A549 (cell line): ENCODE results near the gene GOLT1B. TPM values are rescaled to one million over a fixed set of nuclear protein-coding genes. Genes with fewer than 3 reads are reported as not detected.

Experiments used
- ATAC-seq, 2 experiments: fragments of 200-7000 bp in 1 of 2; fragments of >200 bp in 1 of 2; cut with Nextera tagmentation in 1 of 2; cut with Tn5 transposase in 1 of 2; 3 replicates each; pipeline versions ENCODE4 v1.8.0 to v1.9.1; 2018 to 2020; ENCODE audit warnings: mild to moderate bottlenecking in 1 of 2, moderate library complexity in 1 of 2
- CTCF ChIA-PET: fragments of 300-600 bp; sonication (Branson Sonifier 250); formaldehyde crosslinking; extraction: SDS; loops from one replicate; lab custom pipeline; 2021; ENCODE audit warnings: antibody characterized with exemption, inconsistent platforms; lab: Yijun Ruan, JAX
- POLR2A ChIA-PET: fragments of 350-600 bp; formaldehyde crosslinking; extraction: SDS; loops from one replicate; lab custom pipeline; 2021; ENCODE audit warnings: antibody characterized with exemption, inconsistent platforms; lab: Yijun Ruan, JAX
- DNase-seq, 2 experiments: peaks; one replicate each; pipeline versions ENCODE4 v3.0.0 to v3.0.0-alpha.2; 2011 to 2016; ENCODE audit warnings: low read depth in 1 of 2, low spot score in 1 of 2
- FAIRE-seq: peaks from 2 replicates; lab custom pipeline; 2011; peaks lifted over from hg19 to GRCh38; lab: Jason Lieb, UNC
- H3K27ac ChIP-seq, 2 experiments: fragments of >200 bp; sonication (Bioruptor Twin); formaldehyde crosslinking; 3 replicates each; pipeline ENCODE4 v1.5.1; 2016 to 2017
- H3K4me1 ChIP-seq: fragments of >200 bp; sonication (Bioruptor Twin); formaldehyde crosslinking; 3 replicates; pipeline ENCODE4 v1.6.1; 2016
- H3K4me2 ChIP-seq: fragments of >200 bp; sonication (Bioruptor Twin); formaldehyde crosslinking; 3 replicates; pipeline ENCODE4 v1.6.1; 2016
- H3K4me3 ChIP-seq: fragments of >200 bp; sonication (Bioruptor Twin); formaldehyde crosslinking; 3 replicates; pipeline ENCODE4 v1.5.1; 2016
- H3K9me3 ChIP-seq: fragments of >200 bp; sonication (Bioruptor Twin); formaldehyde crosslinking; 3 replicates; pipeline ENCODE4 v1.6.1; 2016
- ATOH8 ChIP-seq: fragments of 250-450 bp; sonication (Bioruptor Pico); IDR thresholded peaks from 2 replicates; pipeline ENCODE4 v1.5.0; 2020; ENCODE audit warnings: low read depth, mild to moderate bottlenecking, moderate library complexity
- BHLHE40 ChIP-seq: IDR thresholded peaks from 2 replicates; pipeline ENCODE4 v1.6.1; 2012; ENCODE audit warnings: low read depth, low read length, inconsistent platforms
- CBX2 ChIP-seq: fragments of 200-600 bp; sonication (generic); IDR thresholded peaks from 2 replicates; pipeline ENCODE4 v1.6.1; 2016; ENCODE audit warnings: low read depth, mild to moderate bottlenecking, borderline replicate concordance
- CEBPB ChIP-seq, 2 experiments: fragments of >200 bp in 1 of 2; sonication (Bioruptor Twin) in 1 of 2; formaldehyde crosslinking in 1 of 2; IDR thresholded peaks; 2 replicates each; pipeline ENCODE4 v1.6.1; 2012 to 2016
- ELK1 ChIP-seq: fragments of 150-350 bp; IDR thresholded peaks from 2 replicates; pipeline ENCODE4 v1.6.1; 2014; ENCODE audit warnings: low read depth, mild to moderate bottlenecking, low read length
- ESRRA ChIP-seq: fragments of 150-350 bp; IDR thresholded peaks from 2 replicates; pipeline ENCODE4 v1.6.1; 2014; ENCODE audit warnings: mild to moderate bottlenecking, low read length, borderline replicate concordance
- FOSB ChIP-seq: fragments of 250-450 bp; sonication (Bioruptor Pico); IDR thresholded peaks from 2 replicates; pipeline ENCODE4 v1.5.0; 2020; ENCODE audit warnings: mild to moderate bottlenecking, moderate library complexity
- FOXS1 ChIP-seq: fragments of 250-450 bp; sonication (Bioruptor Pico); IDR thresholded peaks from 2 replicates; pipeline ENCODE4 v1.5.0; 2020; ENCODE audit warnings: mild to moderate bottlenecking, moderate library complexity
- HOXB13 ChIP-seq: fragments of 250-450 bp; sonication (Bioruptor Pico); IDR thresholded peaks from 2 replicates; pipeline ENCODE4 v1.5.0; 2020; ENCODE audit warnings: low read depth, mild to moderate bottlenecking, moderate library complexity
- JUN ChIP-seq, 2 experiments: fragments of >200 bp; sonication (Bioruptor Twin); formaldehyde crosslinking; IDR thresholded peaks; 2 replicates in 1 of 2; 3 replicates in 1 of 2; pipeline ENCODE4 v1.6.1; 2016 to 2017
- KDM1A ChIP-seq: fragments of 200-600 bp; sonication (generic); IDR thresholded peaks from 2 replicates; pipeline ENCODE4 v1.6.1; 2016; ENCODE audit warnings: low read depth, mild to moderate bottlenecking
- KDM5A ChIP-seq: fragments of 200-600 bp; sonication (generic); IDR thresholded peaks from 2 replicates; pipeline ENCODE4 v1.6.1; 2016; ENCODE audit warnings: antibody characterized with exemption, mild to moderate bottlenecking
- MAFK ChIP-seq: fragments of 450-650 bp; IDR thresholded peaks from 2 replicates; pipeline ENCODE4 v1.6.1; 2014; ENCODE audit not compliant: partially characterized antibody
- MYC ChIP-seq: IDR thresholded peaks from 2 replicates; pipeline ENCODE4 v1.6.1; 2012; ENCODE audit warnings: mild to moderate bottlenecking, inconsistent platforms, low read length, improper control_type of control experiment, borderline replicate concordance
- NFE2L2 ChIP-seq: fragments of 150-350 bp; conservative IDR thresholded peaks from 2 replicates; pipeline ENCODE4 v1.6.1; 2014; ENCODE audit warnings: low read length
- NPAS2 ChIP-seq: fragments of 250-450 bp; sonication (Bioruptor Pico); IDR thresholded peaks from 2 replicates; pipeline ENCODE4 v1.8.0; 2022; ENCODE audit warnings: mild to moderate bottlenecking, moderate library complexity, borderline replicate concordance
- PBX3 ChIP-seq: IDR thresholded peaks from 2 replicates; pipeline ENCODE4 v1.6.1; 2012
- PHF8 ChIP-seq: fragments of 200-600 bp; sonication (generic); IDR thresholded peaks from 2 replicates; pipeline ENCODE4 v1.6.1; 2016; ENCODE audit warnings: low read depth, mild to moderate bottlenecking, antibody characterized with exemption, moderate library complexity, borderline replicate concordance
- POLR2AphosphoS2 ChIP-seq: conservative IDR thresholded peaks from 2 replicates; pipeline ENCODE4 v1.6.1; 2012; ENCODE audit warnings: low read length, improper control_type of control experiment, inconsistent platforms
- RCOR1 ChIP-seq: fragments of 150-350 bp; IDR thresholded peaks from 2 replicates; pipeline ENCODE4 v1.6.1; 2014; ENCODE audit warnings: antibody characterized with exemption, low read length, low read depth
- REST ChIP-seq: fragments of 200-600 bp; sonication (generic); IDR thresholded peaks from 2 replicates; pipeline ENCODE4 v1.6.1; 2016; ENCODE audit warnings: antibody characterized with exemption, mild to moderate bottlenecking, moderate library complexity
- RFX5 ChIP-seq: fragments of 450-650 bp; IDR thresholded peaks from 2 replicates; pipeline ENCODE4 v1.7.1; 2014; ENCODE audit warnings: antibody characterized with exemption, mild to moderate bottlenecking, moderate library complexity
- TFCP2L1 ChIP-seq: fragments of 250-450 bp; sonication (Bioruptor Pico); IDR thresholded peaks from 2 replicates; pipeline ENCODE4 v1.5.0; 2021; ENCODE audit warnings: mild to moderate bottlenecking
- TP53 ChIP-seq: fragments of 250-450 bp; sonication (Bioruptor Pico); IDR thresholded peaks from 2 replicates; pipeline ENCODE4 v1.5.0; 2021; ENCODE audit warnings: mild to moderate bottlenecking, moderate library complexity
- ZSCAN20 ChIP-seq: fragments of 250-450 bp; sonication (Bioruptor Pico); IDR thresholded peaks from 2 replicates; pipeline ENCODE4 v1.8.0; 2022; ENCODE audit warnings: mild to moderate bottlenecking, moderate library complexity
- WGBS: methylation state at CpG from one replicate; pipeline ENCODE4 v1.1.6; 2017; ENCODE audit errors: missing lambda C conversion rate; 5-methylcytosine and 5-hydroxymethylcytosine counted together
- polyA plus RNA-seq, 4 experiments: library from polyadenylated mRNA; depleted of rRNA in 3 of 4; stranded (reverse); fragments of >200 nt; fragmentation: RNase III in 1 of 4; extraction: RNeasy Plus Mini Kit Qiagen cat#74134 plus additional on column Dnase treatment in 1 of 4; gene quantifications; 2 replicates in 3 of 4; 3 replicates in 1 of 4; pipeline ENCODE4 v1.2.3, GENCODE V29; 2011 to 2017

The GOLT1B gene
- polyA plus RNA-seq, 2 of the 4 experiments (the other 2 are of a cell fraction): 73.4 to 80.4 TPM

- no peak overlapping the region for H3K27ac ChIP-seq
- no peaks in the 10 kb centered on the region for H3K9me3 ChIP-seq
- 63% methylated on average over 2 of the region's 2 CpGs for WGBS
- ATAC-seq: no peak
- TF ChIP-seq REST: no peak
- no peak for TF ChIP-seq TFCP2L1 (CRISPR knock-in tag)
- TF ChIP-seq NFE2L2: no peak
- TF ChIP-seq NPAS2: no peak
- TF ChIP-seq ELK1: no peak
- no peak for TF ChIP-seq ZSCAN20
- TF ChIP-seq KDM1A: no peak
- H3K4me3 ChIP-seq: no peak overlapping the region
- H3K4me2 ChIP-seq: no peak overlapping the region
- FAIRE-seq: no peak
- no peaks in the 10 kb centered on the region for H3K4me1 ChIP-seq
- no peak for DNase-seq
- ChIA-PET CTCF (no interaction called here), POLR2A (no interaction called here)
These were observed 30.3 kb upstream of the GOLT1B start for GRCh38 chr12:21471294-21471693.

- TF ChIP-seq RFX5 (no peak), JUN (IDR thresholded peaks at IDR 0.05) (no peak), POLR2AphosphoS2 (no peak), KDM5A (no peak)
- FAIRE-seq (no peak), DNase-seq (no peak), ATAC-seq (no peak)
- no peaks in the 10 kb centered on the region for H3K4me1 ChIP-seq
- H3K9me3 ChIP-seq: no peaks in the 10 kb centered on the region
- CTCF ChIA-PET: no interaction called here
- no peak overlapping the region for H3K27ac ChIP-seq
- WGBS: 92% methylated on average over 7 of the region's 7 CpGs
- POLR2A ChIA-PET: no interaction called here
- H3K4me3 ChIP-seq: no peak overlapping the region
- no peak overlapping the region for H3K4me2 ChIP-seq
These were observed 29.3 kb upstream of the GOLT1B start for GRCh38 chr12:21472197-21472823.

GRCh38 chr12:21475552-21475951 is 26.0 kb upstream of the GOLT1B start:
- H3K9me3 ChIP-seq: no peaks in the 10 kb centered on the region
- no peak overlapping the region for H3K27ac ChIP-seq
- 92% methylated on average over 1 of the region's 1 CpG for WGBS
- FAIRE-seq: no peak
- H3K4me1 ChIP-seq: no peaks in the 10 kb centered on the region
- no peak for ATAC-seq
- ChIA-PET CTCF (no interaction called here), POLR2A (no interaction called here)
- no peak for TF ChIP-seq FOSB
- TF ChIP-seq HOXB13 (CRISPR knock-in tag): no peak
- DNase-seq: no peak
- H3K4me3 ChIP-seq: no peak overlapping the region
- H3K4me2 ChIP-seq: no peak overlapping the region

- POLR2A ChIA-PET: no interaction called here
- no peak for DNase-seq
- FAIRE-seq: no peak
- ATAC-seq: no peak
- TF ChIP-seq HOXB13 (CRISPR knock-in tag) (no peak), FOXS1 (no peak), MYC (no peak), ATOH8 (CRISPR knock-in tag) (no peak), KDM5A (no peak), PBX3 (no peak), TFCP2L1 (CRISPR knock-in tag) (no peak), CEBPB (IDR thresholded peaks at IDR 0.05) (no peak), RCOR1 (no peak), TP53 (CRISPR knock-in tag) (no peak), MAFK (no peak), CBX2 (no peak), BHLHE40 (no peak), PHF8 (no peak), ESRRA (no peak)
- no peak overlapping the region for H3K27ac ChIP-seq
- H3K4me2 ChIP-seq: no peak overlapping the region
- H3K4me3 ChIP-seq: no peak overlapping the region
- 81% methylated on average over 3 of the region's 3 CpGs for WGBS
- no peaks in the 10 kb centered on the region for H3K4me1 ChIP-seq
- CTCF ChIA-PET: no interaction called here
- H3K9me3 ChIP-seq: no peaks in the 10 kb centered on the region
These were observed 24.6 kb upstream of the GOLT1B start for GRCh38 chr12:21476949-21477348.
